Hair follicular keratinocyte (primary cell): ENCODE measurements around the gene SLC35B2. TPM values are rescaled to one million over a fixed set of nuclear protein-coding genes. Genes with fewer than 3 reads are reported as not detected.

Experiments used
- total RNA-seq: library from RNA; depleted of rRNA; stranded (reverse); fragments of >200 nt; gene quantifications from 2 replicates; pipeline ENCODE4 v1.2.3, GENCODE V29; 2015

The SLC35B2 gene, protein sequence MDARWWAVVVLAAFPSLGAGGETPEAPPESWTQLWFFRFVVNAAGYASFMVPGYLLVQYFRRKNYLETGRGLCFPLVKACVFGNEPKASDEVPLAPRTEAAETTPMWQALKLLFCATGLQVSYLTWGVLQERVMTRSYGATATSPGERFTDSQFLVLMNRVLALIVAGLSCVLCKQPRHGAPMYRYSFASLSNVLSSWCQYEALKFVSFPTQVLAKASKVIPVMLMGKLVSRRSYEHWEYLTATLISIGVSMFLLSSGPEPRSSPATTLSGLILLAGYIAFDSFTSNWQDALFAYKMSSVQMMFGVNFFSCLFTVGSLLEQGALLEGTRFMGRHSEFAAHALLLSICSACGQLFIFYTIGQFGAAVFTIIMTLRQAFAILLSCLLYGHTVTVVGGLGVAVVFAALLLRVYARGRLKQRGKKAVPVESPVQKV
- total RNA-seq, result 74.6 and 75.2 TPM in 2 replicates

DNA sequence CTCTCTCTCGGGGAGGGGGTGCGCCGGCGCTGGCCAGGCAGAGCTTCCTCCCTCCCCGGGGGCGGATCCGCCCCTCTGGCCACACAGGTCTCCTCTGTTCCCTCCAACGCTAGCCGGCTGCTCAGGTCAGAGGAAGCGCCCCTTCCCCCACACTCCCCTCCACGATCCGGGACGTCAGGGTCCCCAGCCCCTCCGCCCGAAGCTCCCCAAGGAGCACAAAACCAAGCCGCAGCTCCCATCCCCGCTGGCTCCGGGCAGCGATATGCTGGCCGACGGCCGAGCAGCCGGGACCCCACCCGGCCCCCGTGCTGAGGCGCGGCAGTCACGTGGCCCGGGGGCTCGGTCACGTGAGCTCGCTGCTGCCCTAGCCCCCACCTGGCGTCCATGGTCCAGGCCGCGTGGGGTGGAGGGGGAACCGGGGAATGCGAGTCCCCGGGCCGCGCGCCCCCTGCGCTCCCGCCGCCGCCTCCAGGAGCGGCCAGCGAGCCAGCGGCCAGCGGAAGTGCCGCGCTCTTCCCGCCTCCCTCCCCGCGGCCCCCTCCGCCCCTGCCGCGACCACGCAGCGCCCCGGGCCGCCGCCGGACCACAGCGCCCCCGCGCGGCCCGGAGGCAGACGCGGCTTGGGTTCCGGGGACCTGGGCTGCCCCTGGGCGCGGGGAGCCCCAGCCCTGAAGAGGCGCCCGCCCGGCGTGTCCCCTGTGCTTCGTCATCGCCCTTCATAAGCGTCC is at the start of gene SLC35B2:
Gene SLC35B2 (minus strand): TSS at position 504 of the 728 bp plus-strand sequence. CDS start 118 bp downstream, at position 386.

DNA sequence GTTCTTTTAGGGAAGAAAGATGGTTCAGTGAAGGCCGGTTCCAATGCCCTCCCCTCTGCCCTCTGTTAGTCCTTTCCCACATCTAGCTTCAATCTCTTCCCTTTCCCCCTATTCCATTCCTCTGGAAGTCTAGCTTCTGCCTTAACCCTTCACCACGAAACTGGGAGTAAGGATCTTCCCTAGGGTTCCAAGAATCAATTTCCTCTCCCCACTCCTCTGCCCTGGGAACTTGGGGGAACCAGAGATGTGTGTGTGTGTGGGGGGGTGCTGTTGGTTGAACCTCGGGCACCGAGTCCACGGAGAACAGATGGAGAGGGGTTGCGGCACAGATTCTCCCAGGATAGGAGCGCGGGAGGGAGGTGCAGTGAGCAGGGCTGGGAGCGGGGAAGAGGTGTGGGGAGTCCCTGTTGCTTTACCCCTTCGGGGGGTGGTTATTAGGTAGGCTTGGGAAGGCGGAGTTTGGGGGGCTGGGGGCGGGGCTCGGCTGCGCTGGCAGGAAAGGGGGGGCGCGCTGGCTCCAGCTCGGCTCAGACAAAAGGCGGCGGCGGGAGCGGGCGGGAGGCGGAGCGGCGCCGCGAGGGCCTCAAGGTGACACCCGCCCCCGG is 12.7 kb upstream of the SLC35B2 start, which contains the start of gene TMEM151B:
Gene TMEM151B (plus strand): TSS at position 530 of the 605 bp plus-strand sequence. CDS start 293 bp downstream, outside the sequence.

GRCh38 chr6:44265007-44265721 is 7.8 kb upstream of the SLC35B2 start, which contains the start of gene NFKBIE:
TSS of gene NFKBIE (minus strand) at chr6:44265551. CDS start at chr6:44265346, 205 bp downstream.

GRCh38 chr6:44246663-44247337 is 10.5 kb downstream of the SLC35B2 start, which contains the start of gene HSP90AB1:
TSS of gene HSP90AB1 (plus strand) at chr6:44247101. CDS start at chr6:44248630, 1,529 bp downstream.

GRCh38 chr6:44223319-44224028 is 33.9 kb downstream of the SLC35B2 start, which contains the start of gene SLC29A1:
TSS of gene SLC29A1 (plus strand) at chr6:44223595. CDS start at chr6:44227314, 3,719 bp downstream.

DNA sequence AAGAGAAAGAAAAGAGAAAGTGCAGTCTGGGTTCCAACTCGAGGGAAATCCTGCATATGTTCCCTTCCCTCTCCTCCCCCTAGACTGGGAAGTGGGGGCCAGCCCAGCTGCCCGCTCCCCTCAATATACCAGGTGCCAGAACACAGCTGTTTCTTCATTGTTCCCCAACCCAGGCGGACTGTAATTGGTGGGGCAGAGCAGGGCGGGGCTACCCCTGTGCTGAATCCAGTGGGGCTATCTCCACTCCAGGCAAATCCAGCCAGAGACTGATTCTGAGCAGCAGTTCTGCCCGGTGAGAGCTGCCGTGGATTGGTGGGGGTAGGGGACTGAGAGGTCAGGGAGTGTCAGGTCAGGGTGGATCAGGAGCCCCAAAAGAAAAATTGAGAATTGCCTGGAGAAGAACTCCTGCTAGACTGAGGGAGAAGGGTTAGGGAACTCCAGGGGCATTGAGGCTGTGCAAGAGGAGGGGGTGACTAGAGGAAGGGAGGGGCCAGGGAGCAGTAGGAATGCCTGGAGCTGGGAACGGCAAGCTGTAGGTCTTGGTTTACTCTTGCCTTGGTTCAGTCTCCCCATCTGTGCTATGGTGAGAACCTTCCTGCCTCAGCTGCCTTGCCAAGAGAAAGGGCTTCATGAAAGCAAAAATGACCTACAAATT is 40.5 kb downstream of the SLC35B2 start, which contains the start of gene MYMX:
Gene MYMX (plus strand): TSS at position 250 of the 655 bp plus-strand sequence. CDS start 546 bp downstream, outside the sequence.

Other genes starting within 250 kb of the SLC35B2 start
- gene MRPL14, start 130.1 kb downstream of the SLC35B2 start, total RNA-seq, result 98.2 and 133 TPM in 2 replicates
- gene TMEM63B, start 130.0 kb downstream of the SLC35B2 start, total RNA-seq, result 56.5 and 62.3 TPM in 2 replicates
- gene CAPN11, start 98.7 kb downstream of the SLC35B2 start, total RNA-seq, result not detected in 2 replicates
- gene MYMX, start 40.6 kb downstream of the SLC35B2 start, total RNA-seq, result not detected in 2 replicates
- 23.2 and 50.3 TPM in 2 replicates for gene SLC29A1, start 33.9 kb downstream of the SLC35B2 start, total RNA-seq
- 822 and 1,294 TPM in 2 replicates for gene HSP90AB1, start 10.4 kb downstream of the SLC35B2 start, total RNA-seq
- 35.1 and 36.9 TPM in 2 replicates for gene NFKBIE, start 8.0 kb upstream of the SLC35B2 start, total RNA-seq
- under 0.01 TPM in 1 of 2 replicates, not detected in the other for gene TMEM151B, start 12.9 kb upstream of the SLC35B2 start, total RNA-seq
- 9.7 and 17.2 TPM in 2 replicates for gene AARS2, start 55.8 kb upstream of the SLC35B2 start, total RNA-seq
- not detected in 2 replicates for gene SPATS1, start 85.1 kb upstream of the SLC35B2 start, total RNA-seq
- gene CDC5L, start 130.2 kb upstream of the SLC35B2 start, total RNA-seq, result 14.3 and 16.0 TPM in 2 replicates